HG03097 (cell line): ENCODE measurements around the gene ST7.
A peak's percentile ranks its signal among the peaks of the same experiment; 100 is the strongest.
"Not testable (repeated sequence)": the region's sequence is repeated elsewhere in the genome, so short reads cannot be mapped to it uniquely, and the experiment has no call there.

ENCODE experiments used
- ATAC-seq: cut with Tn5 transposase; IDR thresholded peaks from one replicate; pipeline ENCODE4 v1.9.1; 2021; ENCODE audit not compliant: unreplicated experiment, low FRiP score

The ST7 gene

GRCh38 chr7:117211614-117212013, 258.3 kb downstream of the ST7 start:
- no peak for ATAC-seq

GRCh38 chr7:117212969-117213877, 259.9 kb downstream of the ST7 start:
- ATAC-seq = peak; percentile 74

DNA sequence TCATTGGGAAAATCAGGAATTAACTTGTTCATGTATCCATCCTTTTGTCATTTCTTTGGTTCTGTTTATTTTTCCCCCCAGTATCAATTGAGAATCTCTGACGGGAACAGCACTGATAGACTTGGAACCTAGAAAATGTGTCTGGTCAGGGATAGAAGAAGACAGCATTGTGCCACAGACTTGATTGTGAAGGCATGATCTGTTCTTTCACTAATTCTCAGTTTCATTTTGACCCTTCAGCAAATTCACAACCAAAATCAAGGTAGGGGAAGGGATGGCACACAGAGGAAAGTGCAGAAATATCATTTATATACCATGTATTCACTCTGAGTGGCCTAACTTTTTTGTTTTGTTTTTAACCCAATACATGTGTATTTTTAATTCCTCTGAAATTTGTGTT, 262.7 kb downstream of the ST7 start:
- ATAC-seq = no peak

- no peak for ATAC-seq
Measured at GRCh38 chr7:117216436-117217069, 263.3 kb downstream of the ST7 start.

DNA sequence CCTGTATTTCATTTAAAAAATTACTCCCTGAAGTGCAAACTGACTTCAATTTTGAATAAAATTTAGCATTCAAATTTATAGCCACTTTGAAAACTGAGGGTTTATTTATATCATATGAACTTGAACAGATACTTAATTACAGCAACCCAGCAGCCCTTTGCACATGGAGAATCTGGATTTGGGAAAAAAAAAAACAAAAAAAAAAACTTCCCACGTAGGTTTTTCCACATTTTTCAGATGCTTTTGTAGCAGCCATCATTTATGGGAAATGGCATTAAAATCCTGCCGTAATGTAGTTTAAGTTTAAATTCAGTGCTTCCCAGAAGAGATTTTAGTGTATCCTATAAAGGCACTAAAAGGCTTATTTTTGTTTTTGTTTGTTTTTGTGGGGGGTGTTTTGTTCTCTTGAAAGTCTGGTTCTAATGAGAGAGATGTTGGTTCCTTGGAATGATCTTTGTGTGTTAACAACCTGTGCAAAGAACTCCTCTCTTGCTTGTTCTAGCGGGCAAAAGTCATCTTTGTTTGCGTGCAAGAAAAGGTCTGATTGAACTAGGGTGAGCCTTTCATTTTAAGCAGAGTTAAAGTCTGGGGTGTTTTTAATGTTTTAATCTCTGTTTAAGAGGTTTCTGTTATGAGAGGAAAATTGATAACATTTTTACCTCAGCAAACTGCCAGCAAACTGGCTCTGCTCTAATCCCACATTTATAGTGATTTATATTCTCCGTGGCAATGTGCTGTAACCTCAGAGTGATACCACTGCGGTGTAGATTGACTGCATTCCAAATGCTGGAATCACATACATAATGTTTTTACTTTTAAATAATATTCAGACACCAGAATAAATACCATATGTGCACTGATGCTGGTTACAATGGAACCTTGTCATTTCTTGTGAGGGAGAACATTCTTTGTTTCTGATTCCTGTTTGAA, 264.1 kb downstream of the ST7 start:
- no peak for ATAC-seq

GRCh38 chr7:117218700-117219099, 265.4 kb downstream of the ST7 start:
- ATAC-seq = no peak

- ATAC-seq = no peak
Measured at GRCh38 chr7:117219485-117219884, 266.2 kb downstream of the ST7 start.

- no peak for ATAC-seq
Measured at GRCh38 chr7:117220836-117221235, 267.5 kb downstream of the ST7 start.

- no peak for ATAC-seq
Measured at GRCh38 chr7:117225536-117225935, 272.2 kb downstream of the ST7 start.

DNA sequence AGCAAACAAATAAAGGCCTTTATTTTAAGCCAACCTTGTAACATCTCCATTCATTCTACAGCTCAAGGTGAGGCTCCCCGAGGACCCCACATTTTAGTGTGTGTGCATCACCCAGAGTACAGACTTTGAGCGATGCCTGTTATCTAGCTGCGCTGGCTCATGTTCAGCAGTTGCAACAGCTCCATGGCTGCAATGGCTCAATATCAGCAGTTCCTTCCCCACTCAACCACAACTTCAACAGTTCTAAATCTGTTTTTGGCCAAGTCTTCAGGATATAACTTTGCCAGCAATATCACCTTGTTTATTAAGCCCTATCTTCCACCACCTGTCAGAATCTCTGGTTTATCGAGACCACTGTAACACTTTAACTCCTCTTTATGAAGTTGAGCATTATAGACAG, 273.8 kb downstream of the ST7 start:
- no peak for ATAC-seq

- no peak for ATAC-seq
Measured at GRCh38 chr7:117229350-117229749, 276.0 kb downstream of the ST7 start.

- no peak for ATAC-seq
Measured at GRCh38 chr7:117230276-117231046, 277.2 kb downstream of the ST7 start.

DNA sequence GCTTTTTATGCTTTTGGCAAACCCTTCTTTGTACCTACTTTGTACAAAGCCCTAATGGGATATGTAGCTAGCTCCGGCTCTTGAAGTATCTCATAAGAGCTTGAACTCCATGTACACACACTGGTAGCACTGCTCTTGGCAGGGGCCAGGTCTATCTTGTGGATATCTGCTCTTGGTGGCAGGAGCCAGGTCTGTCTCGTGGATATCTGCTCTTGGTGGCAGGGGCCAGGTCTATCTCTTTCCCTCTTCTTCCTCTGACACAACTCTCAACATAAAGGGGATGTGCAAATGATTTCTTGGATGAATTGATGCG, 277.7 kb downstream of the ST7 start:
- no peak for ATAC-seq

DNA sequence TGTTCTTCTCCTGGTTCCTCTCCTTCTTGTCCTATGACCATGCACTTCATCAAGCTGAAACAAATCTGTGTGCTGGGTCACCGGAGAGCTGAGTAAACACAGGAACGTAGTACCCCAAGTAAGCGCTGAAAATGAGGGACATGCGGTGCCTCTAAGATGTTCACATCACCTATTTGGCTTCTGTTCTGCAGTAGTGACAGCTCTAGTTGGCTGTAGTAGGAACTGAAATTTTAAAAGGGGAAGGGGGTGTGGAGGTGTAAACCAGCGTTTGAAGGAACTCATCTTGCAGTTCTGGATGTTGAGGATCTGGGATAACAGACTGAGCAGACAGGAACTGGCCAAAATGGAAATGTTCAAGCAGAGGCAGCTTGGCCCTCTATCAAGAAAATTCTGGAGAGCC, 284.3 kb downstream of the ST7 start:
- no peak for ATAC-seq

- no peak for ATAC-seq
Measured at GRCh38 chr7:117238472-117238871, 285.2 kb downstream of the ST7 start.

GRCh38 chr7:117238937-117239336, 285.6 kb downstream of the ST7 start:
- ATAC-seq = no peak

DNA sequence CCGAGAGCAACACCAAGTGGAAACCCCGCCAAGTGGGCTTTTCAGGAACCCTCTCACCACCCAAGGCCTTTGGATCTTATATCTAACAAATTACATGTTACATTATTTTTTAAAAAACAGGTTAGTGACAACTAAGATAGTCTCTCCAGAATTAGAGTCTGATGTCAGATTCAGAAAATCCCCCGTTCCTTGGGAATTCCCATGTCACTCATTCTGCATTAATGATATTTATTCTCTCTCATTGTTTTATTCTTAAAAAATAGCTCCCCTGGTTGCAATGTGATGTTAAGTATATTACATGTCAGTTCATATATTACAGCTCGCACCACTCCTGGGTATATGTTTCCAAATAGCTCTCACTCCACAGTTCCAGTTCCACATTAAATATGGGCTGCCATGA, 287.8 kb downstream of the ST7 start:
- no peak for ATAC-seq

DNA sequence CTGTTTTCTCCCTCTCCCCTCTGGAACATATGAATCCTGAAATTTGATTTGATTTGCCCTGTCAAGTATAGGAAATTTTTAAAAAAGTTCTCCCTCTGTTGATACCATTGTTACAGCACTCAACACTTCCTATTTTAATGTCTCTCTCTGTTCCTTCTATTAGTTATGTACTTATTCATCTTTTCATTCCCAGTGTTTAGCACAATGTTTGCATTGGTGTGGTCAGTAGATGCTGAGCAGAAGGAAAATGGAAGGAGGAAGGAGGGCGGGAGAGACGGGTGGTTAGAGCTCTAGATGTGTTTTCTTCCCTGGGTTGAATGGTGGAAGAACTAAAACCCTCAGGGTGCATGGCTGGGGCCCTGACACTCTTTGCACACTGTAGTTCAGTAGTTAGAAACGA, 290.1 kb downstream of the ST7 start:
- no peak for ATAC-seq

DNA sequence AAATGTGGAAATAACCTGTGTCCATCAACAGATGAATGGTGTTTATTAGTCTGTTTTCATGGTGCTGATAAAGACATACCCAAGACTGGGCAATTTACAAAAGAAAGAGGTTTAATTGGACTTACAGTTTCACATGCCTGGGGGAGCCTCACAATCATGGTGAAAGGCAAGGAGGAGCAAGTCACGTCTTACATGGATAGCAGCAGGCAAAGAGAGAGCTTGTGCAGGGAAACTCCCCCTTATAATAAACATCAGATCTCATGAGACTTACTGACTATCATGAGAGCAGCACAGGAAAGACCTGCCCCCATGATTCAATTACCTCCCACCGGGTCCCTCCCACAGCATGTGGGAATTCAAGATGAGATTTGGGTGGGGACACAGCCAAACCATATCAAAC, 292.4 kb downstream of the ST7 start:
- ATAC-seq = not testable (repeated sequence)

DNA sequence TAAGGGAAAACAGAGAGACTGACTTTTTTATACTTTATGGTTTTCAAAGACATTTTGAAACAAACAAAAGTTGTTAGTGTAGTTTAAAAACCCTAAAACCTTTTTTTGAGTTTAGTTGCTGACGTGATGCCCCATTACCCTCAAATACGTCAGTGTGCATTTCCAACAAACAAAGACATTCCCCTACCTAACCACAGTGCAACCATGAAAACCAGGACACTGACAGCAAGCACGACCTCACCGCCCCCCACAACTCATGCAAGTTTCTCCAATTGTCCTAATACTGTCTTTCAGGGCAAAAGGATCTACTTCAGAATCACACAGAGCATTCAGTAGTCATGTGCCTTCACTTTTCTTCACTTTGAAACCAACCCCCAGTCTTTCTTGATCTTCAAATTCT, 294.5 kb downstream of the ST7 start:
- ATAC-seq = no peak
